Measurements from ENCODE around the gene YRDC. TPM values are rescaled to one million over a fixed set of nuclear protein-coding genes. Genes with fewer than 3 reads are reported as not detected.

Gene YRDC
- polyA plus RNA-seq: 10 to 100 TPM in 1 of 2 donors, 1 to 10 TPM in 1; 8.9 to 15.6 TPM

- Histone ChIP-seq H3K4me1 (ENCODE audit: control insufficient read depth in 2 of 2, insufficient read depth in 2 of 2, low read length in 1 of 2) (no peaks in the 10 kb centered on the region), H3K27me3 (ENCODE audit: control insufficient read depth in 1 of 2, insufficient read depth in 2 of 2, low read length in 2 of 2) (no peaks in the 10 kb centered on the region), H3K36me3 (ENCODE audit: control insufficient read depth in 2 of 2, insufficient read depth in 2 of 2, low read length in 1 of 2) (peaks cover 12 to 26% of the 10 kb centered on the region in 2 donors), H3K4me3 (ENCODE audit: low read depth in 1 of 2, low read length in 2 of 2) (peak within 1 kb of the TSS; percentile 87 to 97), H3K9me3 (ENCODE audit: control insufficient read depth in 2 of 2, insufficient read depth in 1 of 2, low read depth in 1 of 2, low read length in 1 of 2) (no peaks in the 10 kb centered on the region), H3K27ac (ENCODE audit: low read depth in 2 of 2, low read length in 1 of 2) (peak within 1 kb of the TSS; percentile 95)
- 0% methylated on average over 69 to 95 of the region's 95 CpGs for WGBS, 2 donors
These were observed at the start of gene YRDC, which contains the start of gene C1orf122 for GRCh38 chr1:37807555-37808368. Gene YRDC (minus strand): TSS chr1:37808208. CDS start chr1:37808180, 28 bp downstream. Gene C1orf122 (plus strand): TSS chr1:37807790. CDS start chr1:37808405, 615 bp downstream.

GRCh38 chr1:37854406-37854805 lies 46.4 kb upstream of the YRDC start:
- H3K4me1 ChIP-seq (ENCODE audit: control insufficient read depth in 2 of 2, insufficient read depth in 2 of 2, low read length in 1 of 2): no peaks in the 10 kb centered on the region
- no peak overlapping the region for H3K4me3 ChIP-seq (ENCODE audit: low read depth in 1 of 2, low read length in 2 of 2)
- 93 to 97% methylated on average over 6 of the region's 6 CpGs for WGBS, 2 donors
- H3K27ac ChIP-seq (ENCODE audit: low read depth in 2 of 2, low read length in 1 of 2): no peak overlapping the region
- H3K36me3 ChIP-seq (ENCODE audit: control insufficient read depth in 2 of 2, insufficient read depth in 2 of 2, low read length in 1 of 2): peaks cover 3 to 7% of the 10 kb centered on the region in 2 donors
- no peaks in the 10 kb centered on the region for H3K27me3 ChIP-seq (ENCODE audit: control insufficient read depth in 1 of 2, insufficient read depth in 2 of 2, low read length in 2 of 2)
- no peaks in the 10 kb centered on the region for H3K9me3 ChIP-seq (ENCODE audit: control insufficient read depth in 2 of 2, insufficient read depth in 1 of 2, low read depth in 1 of 2, low read length in 1 of 2)

GRCh38 chr1:37853157-37853556 lies 45.1 kb upstream of the YRDC start:
- no peak overlapping the region for H3K27ac ChIP-seq (ENCODE audit: low read depth in 2 of 2, low read length in 1 of 2)
- no peaks in the 10 kb centered on the region for H3K9me3 ChIP-seq (ENCODE audit: control insufficient read depth in 2 of 2, insufficient read depth in 1 of 2, low read depth in 1 of 2, low read length in 1 of 2)
- H3K4me3 ChIP-seq (ENCODE audit: low read depth in 1 of 2, low read length in 2 of 2): no peak overlapping the region
- peaks cover 3 to 7% of the 10 kb centered on the region in 2 donors for H3K36me3 ChIP-seq (ENCODE audit: control insufficient read depth in 2 of 2, insufficient read depth in 2 of 2, low read length in 1 of 2)
- no peaks in the 10 kb centered on the region for H3K27me3 ChIP-seq (ENCODE audit: control insufficient read depth in 1 of 2, insufficient read depth in 2 of 2, low read length in 2 of 2)
- no peaks in the 10 kb centered on the region for H3K4me1 ChIP-seq (ENCODE audit: control insufficient read depth in 2 of 2, insufficient read depth in 2 of 2, low read length in 1 of 2)

- Histone ChIP-seq H3K4me3 (ENCODE audit: low read depth in 1 of 2, low read length in 2 of 2) (no peak overlapping the region), H3K9me3 (ENCODE audit: control insufficient read depth in 2 of 2, insufficient read depth in 1 of 2, low read depth in 1 of 2, low read length in 1 of 2) (no peaks in the 10 kb centered on the region), H3K27ac (ENCODE audit: low read depth in 2 of 2, low read length in 1 of 2) (peak overlapping the region; percentile 51 to 71), H3K27me3 (ENCODE audit: control insufficient read depth in 1 of 2, insufficient read depth in 2 of 2, low read length in 2 of 2) (no peaks in the 10 kb centered on the region), H3K4me1 (ENCODE audit: control insufficient read depth in 2 of 2, insufficient read depth in 2 of 2, low read length in 1 of 2) (no peaks in the 10 kb centered on the region), H3K36me3 (ENCODE audit: control insufficient read depth in 2 of 2, insufficient read depth in 2 of 2, low read length in 1 of 2) (peaks cover 3% of the 10 kb centered on the region in 2 donors)
- 64 to 74% methylated on average over 2 of the region's 2 CpGs for WGBS, 2 donors
These were observed 43.8 kb upstream of the YRDC start for GRCh38 chr1:37851782-37852210.

- Histone ChIP-seq H3K27me3 (ENCODE audit: control insufficient read depth in 1 of 2, insufficient read depth in 2 of 2, low read length in 2 of 2) (no peaks in the 10 kb centered on the region), H3K9me3 (ENCODE audit: control insufficient read depth in 2 of 2, insufficient read depth in 1 of 2, low read depth in 1 of 2, low read length in 1 of 2) (no peaks in the 10 kb centered on the region), H3K36me3 (ENCODE audit: control insufficient read depth in 2 of 2, insufficient read depth in 2 of 2, low read length in 1 of 2) (peaks cover 3% of the 10 kb centered on the region in 2 donors), H3K4me1 (ENCODE audit: control insufficient read depth in 2 of 2, insufficient read depth in 2 of 2, low read length in 1 of 2) (no peaks in the 10 kb centered on the region), H3K27ac (ENCODE audit: low read depth in 2 of 2, low read length in 1 of 2) (peak overlapping the region; percentile 50 to 71), H3K4me3 (ENCODE audit: low read depth in 1 of 2, low read length in 2 of 2) (no peak overlapping the region)
These were observed 43.3 kb upstream of the YRDC start for GRCh38 chr1:37851262-37851661.

- Histone ChIP-seq H3K36me3 (ENCODE audit: control insufficient read depth in 2 of 2, insufficient read depth in 2 of 2, low read length in 1 of 2) (peaks cover 3% of the 10 kb centered on the region in 2 donors), H3K4me1 (ENCODE audit: control insufficient read depth in 2 of 2, insufficient read depth in 2 of 2, low read length in 1 of 2) (no peaks in the 10 kb centered on the region), H3K27ac (ENCODE audit: low read depth in 2 of 2, low read length in 1 of 2) (peak overlapping the region; percentile 71 to 90), H3K27me3 (ENCODE audit: control insufficient read depth in 1 of 2, insufficient read depth in 2 of 2, low read length in 2 of 2) (no peaks in the 10 kb centered on the region), H3K9me3 (ENCODE audit: control insufficient read depth in 2 of 2, insufficient read depth in 1 of 2, low read depth in 1 of 2, low read length in 1 of 2) (no peaks in the 10 kb centered on the region), H3K4me3 (ENCODE audit: low read depth in 1 of 2, low read length in 2 of 2) (no peak overlapping the region)
- 73 to 80% methylated on average over 6 of the region's 6 CpGs for WGBS, 2 donors
These were observed 42.4 kb upstream of the YRDC start for GRCh38 chr1:37850352-37850955.

- no peaks in the 10 kb centered on the region for H3K9me3 ChIP-seq (ENCODE audit: control insufficient read depth in 2 of 2, insufficient read depth in 1 of 2, low read depth in 1 of 2, low read length in 1 of 2)
- no peak overlapping the region for H3K4me3 ChIP-seq (ENCODE audit: low read depth in 1 of 2, low read length in 2 of 2)
- H3K27me3 ChIP-seq (ENCODE audit: control insufficient read depth in 1 of 2, insufficient read depth in 2 of 2, low read length in 2 of 2): no peaks in the 10 kb centered on the region
- peak overlapping the region in 1 of 2 donors; percentile 71 for H3K27ac ChIP-seq (ENCODE audit: low read depth in 2 of 2, low read length in 1 of 2)
- no peaks in the 10 kb centered on the region for H3K4me1 ChIP-seq (ENCODE audit: control insufficient read depth in 2 of 2, insufficient read depth in 2 of 2, low read length in 1 of 2)
- 82 to 84% methylated on average over 3 of the region's 3 CpGs for WGBS, 2 donors
- H3K36me3 ChIP-seq (ENCODE audit: control insufficient read depth in 2 of 2, insufficient read depth in 2 of 2, low read length in 1 of 2): peaks cover 2 to 3% of the 10 kb centered on the region in 2 donors
These were observed 41.5 kb upstream of the YRDC start for GRCh38 chr1:37849480-37849879.

- H3K4me1 ChIP-seq (ENCODE audit: control insufficient read depth in 2 of 2, insufficient read depth in 2 of 2, low read length in 1 of 2): no peaks in the 10 kb centered on the region
- no peaks in the 10 kb centered on the region for H3K9me3 ChIP-seq (ENCODE audit: control insufficient read depth in 2 of 2, insufficient read depth in 1 of 2, low read depth in 1 of 2, low read length in 1 of 2)
- WGBS, 2 donors: 71 to 83% methylated on average over 4 of the region's 4 CpGs
- H3K27me3 ChIP-seq (ENCODE audit: control insufficient read depth in 1 of 2, insufficient read depth in 2 of 2, low read length in 2 of 2): no peaks in the 10 kb centered on the region
- no peak overlapping the region for H3K27ac ChIP-seq (ENCODE audit: low read depth in 2 of 2, low read length in 1 of 2)
- no peak overlapping the region for H3K4me3 ChIP-seq (ENCODE audit: low read depth in 1 of 2, low read length in 2 of 2)
- H3K36me3 ChIP-seq (ENCODE audit: control insufficient read depth in 2 of 2, insufficient read depth in 2 of 2, low read length in 1 of 2): peaks cover 0 to 3% of the 10 kb centered on the region in 2 donors
These were observed 38.8 kb upstream of the YRDC start for GRCh38 chr1:37846647-37847339.

- WGBS, 2 donors: 71 to 73% methylated on average over 3 of the region's 3 CpGs
- H3K27ac ChIP-seq (ENCODE audit: low read depth in 2 of 2, low read length in 1 of 2): no peak overlapping the region
- H3K36me3 ChIP-seq (ENCODE audit: control insufficient read depth in 2 of 2, insufficient read depth in 2 of 2, low read length in 1 of 2): peaks cover 0 to 8% of the 10 kb centered on the region in 2 donors
- H3K4me1 ChIP-seq (ENCODE audit: control insufficient read depth in 2 of 2, insufficient read depth in 2 of 2, low read length in 1 of 2): no peaks in the 10 kb centered on the region
- H3K27me3 ChIP-seq (ENCODE audit: control insufficient read depth in 1 of 2, insufficient read depth in 2 of 2, low read length in 2 of 2): no peaks in the 10 kb centered on the region
- H3K9me3 ChIP-seq (ENCODE audit: control insufficient read depth in 2 of 2, insufficient read depth in 1 of 2, low read depth in 1 of 2, low read length in 1 of 2): no peaks in the 10 kb centered on the region
- no peak overlapping the region for H3K4me3 ChIP-seq (ENCODE audit: low read depth in 1 of 2, low read length in 2 of 2)
These were observed 37.8 kb upstream of the YRDC start for GRCh38 chr1:37845786-37846185.

Measured in esophagus (tissue), 2 donors.